Renal cortical epithelial cell (primary cell): Measurements from ENCODE around the gene TDRKH. TPM values are rescaled to one million over a fixed set of nuclear protein-coding genes. Genes with fewer than 3 reads are reported as not detected.

Source experiments
- DNase-seq: peaks from one replicate; pipeline ENCODE4 v3.0.0-alpha.2; 2011; ENCODE audit warnings: low read depth
- total RNA-seq: library from RNA; depleted of rRNA; stranded (reverse); fragments of >200 nt; gene quantifications from 2 replicates; pipeline ENCODE4 v1.2.3, GENCODE V29; 2014

Gene TDRKH, protein sequence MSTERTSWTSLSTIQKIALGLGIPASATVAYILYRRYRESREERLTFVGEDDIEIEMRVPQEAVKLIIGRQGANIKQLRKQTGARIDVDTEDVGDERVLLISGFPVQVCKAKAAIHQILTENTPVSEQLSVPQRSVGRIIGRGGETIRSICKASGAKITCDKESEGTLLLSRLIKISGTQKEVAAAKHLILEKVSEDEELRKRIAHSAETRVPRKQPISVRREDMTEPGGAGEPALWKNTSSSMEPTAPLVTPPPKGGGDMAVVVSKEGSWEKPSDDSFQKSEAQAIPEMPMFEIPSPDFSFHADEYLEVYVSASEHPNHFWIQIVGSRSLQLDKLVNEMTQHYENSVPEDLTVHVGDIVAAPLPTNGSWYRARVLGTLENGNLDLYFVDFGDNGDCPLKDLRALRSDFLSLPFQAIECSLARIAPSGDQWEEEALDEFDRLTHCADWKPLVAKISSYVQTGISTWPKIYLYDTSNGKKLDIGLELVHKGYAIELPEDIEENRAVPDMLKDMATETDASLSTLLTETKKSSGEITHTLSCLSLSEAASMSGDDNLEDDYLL
- 9.7 and 10.9 TPM in 2 replicates for total RNA-seq

DNA sequence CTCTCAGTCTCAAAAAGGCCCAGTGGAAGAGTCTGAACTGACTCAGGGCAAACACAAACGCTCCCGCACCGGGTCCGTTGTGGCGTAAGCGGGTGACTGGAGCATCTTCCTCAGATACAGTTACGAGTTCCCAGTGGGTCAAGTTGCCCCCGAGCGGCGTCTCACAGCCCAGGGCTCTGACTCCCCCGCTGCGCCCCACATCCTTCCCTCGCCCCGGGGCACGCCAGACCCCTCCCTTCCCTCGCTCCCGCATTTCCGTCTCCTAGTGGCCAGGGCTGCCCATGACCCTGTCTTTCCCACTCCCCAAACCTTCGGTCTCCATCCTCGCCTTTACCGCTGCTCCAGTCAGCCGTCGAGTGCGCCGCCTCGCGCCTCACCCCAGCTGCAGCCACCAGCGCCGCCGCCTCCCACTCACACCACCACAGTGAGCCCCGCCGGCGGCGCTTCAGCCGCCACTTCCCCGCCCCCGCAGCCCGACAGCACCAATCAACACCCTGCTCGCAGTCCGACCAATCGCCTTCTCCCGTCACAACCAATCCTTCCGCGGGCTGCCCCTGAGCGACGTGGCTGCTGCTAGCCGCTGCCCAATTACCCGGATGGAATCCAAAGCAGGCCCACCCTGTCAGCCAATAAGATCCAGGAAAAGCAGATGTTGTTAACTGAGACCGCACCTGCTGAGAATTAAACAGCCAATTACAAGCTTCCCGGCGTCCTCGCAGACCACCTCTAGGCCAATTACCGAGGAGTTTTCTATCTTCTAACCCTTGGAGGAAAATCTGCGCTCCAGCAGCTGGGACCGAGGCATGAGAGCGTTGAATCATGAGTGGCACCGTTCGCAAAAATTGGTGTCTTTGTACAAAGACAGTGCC, at the start of gene TDRKH:
Gene TDRKH, minus strand, starts transcription at position 430 of the 869 bp plus-strand sequence. CDS start 7,478 bp downstream, outside the sequence.
- peak; percentile 99 for DNase-seq

DNA sequence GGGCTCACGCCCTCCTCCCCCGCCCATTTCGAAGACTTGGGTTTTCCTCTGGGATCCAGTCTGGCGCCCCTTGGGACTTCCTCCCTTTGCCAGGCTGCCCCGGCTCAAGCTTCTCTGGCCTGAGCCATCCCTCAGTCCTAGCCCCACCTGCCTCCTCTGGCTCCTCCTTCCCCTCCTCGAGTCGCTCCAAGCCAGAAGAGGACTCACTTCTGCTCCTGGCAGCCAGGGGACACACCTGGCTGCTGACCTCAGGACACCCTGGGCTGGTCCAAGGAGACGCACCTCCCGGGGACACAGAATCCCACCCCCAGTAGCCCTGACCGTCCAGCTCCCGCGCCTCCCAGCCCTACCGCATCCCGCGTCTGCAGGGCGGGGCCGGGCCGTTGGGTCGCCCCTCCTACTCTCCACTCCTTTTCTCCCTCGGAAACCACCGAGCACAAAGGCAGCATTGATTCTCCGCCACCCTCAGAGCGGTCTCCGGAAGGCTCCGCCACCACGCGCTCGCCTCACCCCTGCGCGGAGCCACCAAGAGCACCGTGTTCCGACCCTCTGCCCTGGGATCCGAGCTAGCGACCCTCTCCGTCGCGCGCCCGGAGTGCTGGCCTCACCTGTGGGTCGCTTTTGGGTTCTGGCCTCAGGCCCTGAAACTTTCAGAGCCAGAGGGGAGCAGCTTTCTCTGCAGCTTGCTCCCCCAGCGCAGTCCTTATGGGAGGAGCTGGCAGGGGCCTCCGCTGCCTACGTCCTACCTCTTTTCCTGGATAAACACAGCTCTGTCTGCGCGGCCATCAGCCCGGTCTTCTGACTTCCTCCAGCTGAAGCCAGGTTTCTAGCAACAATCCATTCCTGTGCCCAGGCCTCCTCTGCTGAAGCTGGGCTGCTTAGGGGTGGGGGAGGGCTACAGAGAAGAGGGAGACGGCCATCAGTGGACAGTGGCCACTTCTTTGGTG, 49.4 kb upstream of the TDRKH start, which contains the start of gene C2CD4D:
Gene C2CD4D, minus strand, starts transcription at position 364 of the 947 bp plus-strand sequence. CDS start 831 bp downstream, outside the sequence.
- no peak for DNase-seq

DNA sequence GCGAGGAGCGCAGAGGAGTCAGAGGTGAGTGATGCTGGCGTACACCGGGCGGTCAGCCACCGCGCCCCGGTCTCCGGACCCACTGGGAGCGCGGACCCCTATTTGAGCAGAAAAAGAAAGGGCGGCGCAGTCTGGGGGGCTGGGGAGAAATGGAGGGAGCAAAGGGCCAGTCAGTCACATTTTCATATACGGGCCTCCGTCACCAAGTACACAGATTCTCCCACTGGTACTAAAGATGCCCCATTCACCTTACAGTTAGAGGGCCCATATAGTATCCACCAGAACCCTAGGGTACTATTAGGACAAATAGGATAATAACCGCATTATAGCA, 48.7 kb upstream of the TDRKH start:
- no peak for DNase-seq

DNA sequence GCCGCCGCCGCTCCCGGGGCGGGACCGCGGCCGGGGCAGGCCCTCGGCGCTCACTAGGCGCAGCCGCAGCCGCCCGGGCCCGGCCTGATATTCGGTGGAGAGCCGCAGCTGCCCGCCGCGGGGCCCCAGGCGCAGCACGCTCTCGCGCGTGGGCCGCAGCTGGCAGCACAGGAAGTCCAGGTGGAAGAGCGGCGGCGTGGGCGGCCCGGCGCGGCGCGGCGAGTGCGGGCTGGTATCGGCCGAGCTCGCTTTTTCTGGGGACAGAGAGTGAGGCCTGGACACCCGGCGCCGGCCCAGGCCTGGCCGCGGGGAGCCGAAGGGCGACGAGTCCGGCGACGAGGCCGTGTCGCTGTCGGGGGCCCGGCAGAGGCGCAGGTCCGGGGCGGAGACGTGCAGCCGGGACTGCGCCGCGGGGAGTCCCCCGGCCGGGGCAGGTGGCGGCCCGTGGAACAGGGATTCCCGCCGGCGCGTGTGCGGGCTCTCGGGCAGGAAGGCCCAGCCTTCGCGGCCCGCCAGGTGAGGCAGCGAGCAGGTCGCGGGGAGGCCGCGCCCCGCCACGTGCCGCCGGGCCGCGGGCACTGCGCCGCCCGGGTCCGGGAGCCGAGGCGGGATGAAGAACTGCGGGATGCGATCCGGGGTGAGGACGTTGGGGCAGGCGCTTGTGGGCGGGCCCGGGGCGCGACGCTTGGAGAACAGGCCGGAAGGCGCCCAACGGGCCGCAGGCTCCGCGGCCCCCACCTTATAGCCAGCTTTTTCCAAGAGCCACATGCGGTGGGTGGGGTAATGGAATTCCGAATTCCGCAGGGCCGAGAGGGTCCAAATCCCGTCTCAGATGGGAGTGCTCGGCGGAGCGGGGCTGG, 48.2 kb upstream of the TDRKH start:
- no peak for DNase-seq

DNA sequence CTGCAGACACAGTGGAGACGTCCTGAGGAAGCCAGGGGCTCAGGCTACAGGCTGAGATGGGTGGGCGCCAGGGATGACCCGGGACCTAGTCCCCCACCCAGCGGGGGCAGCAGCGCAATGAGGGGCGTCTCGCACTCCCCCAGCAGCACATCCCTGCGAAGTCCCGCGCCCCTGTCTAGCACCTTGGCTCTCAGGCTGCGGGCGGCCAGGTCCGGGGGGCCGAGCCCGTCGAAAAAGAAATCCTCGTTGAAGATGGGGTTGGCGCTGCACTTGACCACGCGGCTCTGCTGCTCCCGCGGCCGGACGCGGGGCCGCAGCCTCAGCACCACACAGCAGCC, 47.6 kb upstream of the TDRKH start:
- no peak for DNase-seq

DNA sequence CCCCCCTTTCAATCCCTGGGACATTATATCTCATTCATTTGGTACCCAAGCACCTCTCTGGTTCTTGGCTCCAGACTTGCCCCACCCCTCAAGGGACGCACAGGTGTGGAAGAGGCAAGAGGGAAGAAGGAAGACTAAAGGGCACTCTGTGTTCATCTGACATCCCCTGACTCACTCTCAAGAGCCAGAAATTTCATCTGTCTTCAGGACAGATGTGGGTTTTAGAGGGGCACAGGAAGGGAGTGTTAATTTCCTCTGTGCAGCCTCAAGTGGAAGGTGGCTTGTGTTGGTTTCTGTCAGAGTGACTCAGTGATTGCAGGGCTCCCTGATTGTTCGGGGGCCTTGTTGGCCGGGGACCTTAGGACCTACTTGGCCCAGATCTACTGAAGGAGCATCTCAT, 46.9 kb upstream of the TDRKH start:
- DNase-seq = no peak

DNA sequence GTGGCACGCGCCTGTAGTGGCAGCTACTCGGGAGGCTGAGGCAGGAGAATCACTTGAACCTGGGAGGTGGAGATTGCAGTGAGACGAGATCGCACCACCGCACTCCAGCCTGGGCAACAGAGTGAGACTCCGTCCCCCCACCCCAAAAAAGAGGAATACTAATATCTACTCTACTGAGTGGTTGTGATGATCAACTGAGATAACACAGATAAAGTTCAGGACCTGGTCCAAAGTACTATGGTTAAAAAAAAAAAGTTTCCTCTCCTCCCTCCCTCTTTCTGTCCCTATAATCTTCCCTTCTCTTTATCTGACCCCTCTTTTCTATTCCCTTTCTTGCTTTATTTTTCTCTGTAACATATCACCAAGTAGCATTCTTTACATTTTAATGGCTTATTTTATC, 45.3 kb upstream of the TDRKH start:
- no peak for DNase-seq

DNA sequence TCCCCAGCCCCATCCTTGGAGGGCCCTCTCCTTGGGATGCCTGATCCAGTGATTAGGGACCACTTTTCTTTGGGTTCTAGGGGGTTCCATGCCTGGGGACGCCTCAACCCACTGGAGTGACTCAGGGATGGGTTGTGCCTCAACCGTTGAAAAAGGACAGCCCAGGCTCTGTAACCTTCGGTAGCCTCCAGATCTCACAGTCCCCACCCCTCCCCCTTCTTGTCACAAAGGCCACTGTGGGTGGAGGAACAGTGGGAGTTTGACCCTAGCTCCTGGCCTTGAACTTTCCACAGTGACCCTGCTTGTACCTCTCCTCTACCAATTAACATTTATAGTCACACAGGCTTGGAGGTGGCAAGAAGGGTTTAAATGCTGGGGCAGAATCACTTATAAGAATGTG, 43.9 kb upstream of the TDRKH start:
- DNase-seq = no peak

DNA sequence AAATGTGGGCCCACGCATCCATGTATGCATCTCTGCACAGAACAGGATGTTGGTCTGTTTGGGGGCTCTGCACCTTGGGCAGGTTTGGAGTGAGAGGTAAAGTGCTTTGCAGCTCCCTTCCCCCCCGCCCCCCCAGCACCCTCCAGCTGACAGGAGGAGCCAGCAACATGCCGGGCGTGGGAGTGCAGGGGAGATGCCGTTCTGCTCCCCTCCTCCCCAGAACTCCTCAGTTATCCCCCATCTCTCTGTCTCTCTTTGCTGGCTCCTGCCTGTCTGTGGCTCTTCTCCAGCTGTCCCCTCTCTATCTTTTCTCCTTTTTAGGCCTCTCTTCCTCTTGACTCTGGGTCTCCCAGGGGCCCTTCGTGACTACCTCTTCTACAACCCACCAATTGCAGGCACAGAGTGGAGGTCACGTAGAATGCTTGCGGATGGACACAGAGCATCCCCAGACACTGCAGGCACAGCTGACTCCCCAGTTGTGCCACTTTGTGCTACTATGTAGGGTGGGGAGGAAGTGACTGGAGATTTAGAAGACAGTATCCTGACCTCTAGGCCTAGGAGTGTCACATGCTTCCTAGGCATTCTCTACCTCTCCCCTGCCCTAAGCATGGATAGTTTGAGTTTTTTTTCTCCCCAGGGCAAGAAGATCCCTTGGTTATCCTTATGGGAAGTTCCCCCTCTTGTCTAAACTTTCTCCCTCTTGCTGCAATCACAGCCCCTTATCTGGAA, 43.0 kb upstream of the TDRKH start:
- no peak for DNase-seq

DNA sequence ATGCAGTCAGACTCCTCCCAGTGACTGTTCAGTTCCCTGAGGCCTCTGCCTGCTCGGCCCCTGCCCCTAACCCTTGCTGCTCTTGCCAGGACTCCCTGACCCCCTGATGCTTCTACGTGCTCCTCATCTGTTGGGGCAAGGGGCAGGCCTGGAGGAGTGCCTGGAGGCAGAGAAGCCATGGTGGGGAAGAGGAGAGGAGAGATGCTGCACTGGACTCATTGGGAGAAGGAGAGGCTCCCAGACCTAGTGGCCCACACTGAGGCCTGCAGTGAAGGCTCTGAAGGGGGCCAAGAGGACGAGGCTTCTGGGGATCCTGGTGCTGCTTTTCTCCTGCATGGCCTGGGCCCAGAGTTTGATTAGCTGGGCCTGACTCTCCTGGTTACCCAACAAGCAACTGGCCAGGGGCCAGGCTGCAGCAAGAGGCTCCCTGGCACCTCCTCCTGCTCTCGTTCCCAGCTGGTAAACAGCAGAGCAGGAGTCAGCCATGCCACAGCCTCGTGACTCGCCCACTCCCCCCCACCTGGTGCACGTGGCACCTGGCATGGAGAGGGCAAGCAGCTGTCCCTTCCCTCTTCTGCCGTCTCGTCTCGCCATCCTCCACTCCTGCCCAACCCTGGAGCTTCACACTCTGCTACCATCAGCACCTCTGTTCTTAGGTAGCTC, 42.1 kb upstream of the TDRKH start:
- peak; percentile 86 for DNase-seq

DNA sequence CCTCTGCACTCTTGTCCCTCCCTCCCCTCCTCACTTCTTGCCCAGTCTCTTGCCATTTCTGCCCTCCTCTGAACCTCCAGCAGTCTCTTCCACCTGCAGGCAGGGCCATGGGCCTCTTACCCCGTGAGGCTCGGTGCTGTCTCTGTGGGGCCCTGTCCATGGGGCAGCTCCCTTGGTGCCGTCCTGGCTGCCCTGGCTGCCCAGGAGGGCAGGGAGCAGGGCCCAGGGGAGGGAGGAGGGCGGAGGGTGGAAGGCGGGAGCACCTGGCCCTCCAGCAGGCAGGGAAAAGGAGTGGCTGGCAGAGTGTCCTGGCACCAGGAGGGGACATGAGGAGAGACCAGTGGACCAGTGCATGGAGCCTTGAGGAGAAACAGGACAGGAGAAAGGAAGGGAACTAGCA, 41.3 kb upstream of the TDRKH start, which contains the start of gene RORC:
Gene RORC, minus strand, starts transcription at position 198 of the 400 bp plus-strand sequence. Its CDS starts 38 bp downstream, at position 160.
- DNase-seq = no peak

DNA sequence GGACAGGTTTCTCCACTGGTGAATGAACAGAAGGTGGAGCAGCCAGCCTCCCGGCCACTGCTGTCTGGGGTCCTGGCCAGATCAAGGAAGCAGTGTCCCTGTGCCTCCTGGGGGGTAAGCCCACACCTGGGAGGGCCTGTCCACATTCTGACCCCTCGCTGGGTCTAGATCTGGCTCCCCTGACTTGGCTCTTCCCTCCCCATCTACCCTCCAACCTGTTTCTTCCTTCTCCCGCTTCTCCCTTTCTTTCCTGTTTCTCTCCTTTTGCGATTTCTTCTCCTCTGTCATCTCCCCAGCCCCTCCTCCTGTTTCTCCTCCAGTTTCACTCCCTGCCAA, 40.9 kb upstream of the TDRKH start:
- DNase-seq = no peak

DNA sequence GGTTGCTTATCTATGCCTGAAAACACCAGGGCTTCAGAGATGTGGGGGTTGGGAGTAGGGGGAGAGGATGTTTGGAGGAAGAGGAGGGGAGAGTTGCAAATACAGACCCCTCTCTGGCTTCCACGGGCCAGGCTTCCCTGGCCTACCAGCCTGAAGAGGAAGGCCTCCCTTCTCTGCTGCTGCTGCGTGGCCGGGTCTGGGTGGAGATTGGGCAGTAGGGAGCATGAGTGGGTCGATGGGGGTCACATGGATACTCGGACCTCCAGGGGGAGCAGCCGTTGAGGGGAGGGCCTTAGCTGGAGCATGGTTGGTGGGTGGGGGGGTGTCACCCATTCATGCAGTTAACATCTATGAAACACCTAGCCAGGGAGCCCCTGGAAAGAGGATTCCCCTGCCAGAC, 39.8 kb upstream of the TDRKH start:
- no peak for DNase-seq

DNA sequence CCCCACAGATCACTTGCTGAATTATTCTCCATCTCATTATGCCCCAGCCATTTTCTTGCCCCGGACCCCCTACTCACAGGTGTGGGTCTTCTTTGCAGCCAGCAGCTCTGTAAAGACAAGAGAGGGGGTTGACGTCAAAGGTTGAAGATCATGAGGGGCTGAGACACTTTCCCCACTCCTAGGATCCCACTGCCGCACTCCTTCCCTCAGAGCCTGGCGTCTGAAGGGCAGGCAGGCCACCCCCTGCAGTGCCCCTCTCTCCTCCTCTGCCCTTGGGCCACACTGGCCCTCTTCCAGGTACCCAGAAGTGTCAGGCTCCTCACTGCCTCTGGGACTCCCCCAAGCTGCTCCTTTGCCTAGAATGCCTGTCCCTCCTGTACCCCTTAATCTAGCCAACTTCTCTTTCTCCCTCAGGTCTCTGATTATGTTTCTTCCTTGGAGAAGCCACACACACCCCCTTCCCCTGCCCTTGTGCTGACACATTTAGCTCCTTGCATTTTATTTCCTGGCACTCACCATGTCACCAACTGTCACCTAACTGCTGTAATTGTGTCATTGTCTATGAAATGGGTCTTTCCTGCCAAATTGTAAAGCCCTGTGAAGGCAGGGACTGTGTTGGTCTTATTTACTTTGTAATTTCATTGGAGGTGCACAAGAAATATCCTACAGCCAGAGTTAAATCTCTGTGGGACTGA, 39.2 kb upstream of the TDRKH start:
- DNase-seq = no peak

DNA sequence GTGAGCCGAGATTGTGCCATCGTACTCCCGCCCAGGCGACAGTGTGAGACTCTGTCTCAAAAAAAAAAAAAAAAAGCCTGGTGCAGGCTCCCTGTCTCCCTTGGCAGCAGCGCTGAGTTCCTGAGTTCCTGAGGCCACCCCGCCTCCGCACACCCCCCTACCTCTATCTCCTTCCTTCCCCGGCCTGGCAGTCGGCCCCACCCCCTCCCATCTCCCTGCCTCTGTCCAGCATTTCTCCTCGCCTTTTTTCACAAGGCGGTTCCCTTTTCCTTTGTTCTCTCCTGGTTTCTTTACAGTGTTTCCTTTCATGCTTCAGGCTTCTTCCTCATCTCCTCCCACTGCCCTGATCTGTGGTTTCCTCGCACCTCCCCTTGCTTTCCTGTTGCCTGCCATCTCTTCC, 38.6 kb upstream of the TDRKH start:
- DNase-seq = peak; percentile 56

DNA sequence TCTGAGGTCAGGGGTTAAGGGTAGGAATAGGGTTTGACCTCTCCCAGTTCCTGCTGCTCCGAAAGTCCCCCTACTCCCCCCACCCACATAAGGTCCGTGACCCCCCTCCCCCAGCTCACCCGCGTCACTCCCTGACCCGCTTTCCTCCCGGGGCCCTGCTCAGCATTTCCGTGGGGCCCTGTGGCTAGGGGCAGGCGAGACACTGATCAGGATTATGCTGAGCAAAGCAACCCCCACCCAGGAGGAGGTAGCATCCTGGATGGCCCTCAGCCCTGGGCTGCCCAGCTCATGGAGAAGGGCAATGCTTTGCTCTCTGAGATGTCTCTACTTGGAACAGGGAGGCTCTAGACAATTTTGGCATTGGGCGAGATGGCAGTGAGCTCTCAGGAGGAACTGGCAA, 37.6 kb upstream of the TDRKH start:
- DNase-seq = no peak

DNA sequence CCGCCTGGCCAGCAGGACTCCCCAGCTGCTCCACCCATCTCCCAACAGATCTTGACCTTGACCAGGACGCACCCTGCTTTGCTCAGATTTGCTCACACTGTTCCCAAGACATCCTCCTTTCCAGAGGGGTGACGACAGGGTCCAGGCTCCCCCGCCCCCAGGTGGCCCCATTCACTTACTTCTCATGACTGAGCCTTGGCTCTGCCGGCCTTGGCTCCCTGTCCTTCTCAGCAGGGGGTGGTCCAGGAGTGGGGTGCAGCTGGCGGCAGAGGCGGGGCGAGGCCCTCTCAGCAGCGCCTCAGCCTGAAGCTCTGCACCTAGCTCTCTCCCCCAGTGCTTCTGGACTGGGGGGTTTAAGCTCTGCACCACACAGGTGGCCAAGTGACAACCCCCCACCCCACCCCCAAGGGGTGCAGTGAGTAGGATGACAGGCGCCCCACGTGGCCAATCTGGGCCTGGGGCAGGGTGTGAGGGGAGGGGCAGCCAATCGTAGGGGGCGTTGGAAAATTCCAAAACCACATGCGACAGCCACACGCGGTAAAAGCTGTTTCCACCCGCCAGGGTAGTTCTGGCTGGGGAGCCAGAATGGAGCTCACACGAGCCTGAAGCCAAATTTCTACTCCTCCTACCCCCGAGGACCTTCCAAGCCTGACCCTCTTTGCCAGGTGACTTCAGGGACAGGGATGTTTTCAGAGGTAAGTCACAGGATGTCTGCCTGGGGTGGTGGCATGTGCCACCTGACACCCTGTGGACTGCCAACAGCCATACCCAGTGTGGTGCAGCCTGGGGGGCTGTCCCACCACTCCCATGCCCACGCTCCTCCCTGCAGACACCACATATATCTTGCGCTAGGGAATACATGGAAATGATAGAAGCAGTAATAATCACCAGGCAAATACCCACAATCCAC, 35.7 kb upstream of the TDRKH start:
- DNase-seq = no peak

DNA sequence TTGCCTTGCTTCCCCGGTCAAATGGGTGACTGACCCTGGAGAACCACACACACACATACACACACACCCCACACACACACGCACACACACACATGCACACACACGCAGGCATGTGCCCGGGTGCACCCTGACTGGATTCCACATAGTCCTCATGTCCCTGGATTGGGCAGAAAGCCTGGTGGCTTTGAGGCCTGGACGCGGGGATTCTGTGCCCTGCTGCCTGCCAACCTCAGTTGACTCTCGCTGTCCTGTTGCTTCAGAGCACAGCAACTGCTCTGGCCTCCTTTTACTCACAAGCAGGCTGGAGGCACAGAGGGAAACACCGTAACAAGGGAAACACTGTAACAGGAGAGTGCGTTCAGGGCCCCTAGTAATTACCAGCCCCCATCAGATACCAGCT, 34.9 kb upstream of the TDRKH start:
- DNase-seq = no peak
